Breast epithelium (tissue), 4 donors: ENCODE measurements around the gene GPR17. TPM values are rescaled to one million over a fixed set of nuclear protein-coding genes. Genes with fewer than 3 reads are reported as not detected.

Source experiments
- DNase-seq, 2 donors: peaks; one replicate each; pipeline ENCODE4 v3.0.0-alpha.2; 2019; ENCODE audit warnings: low spot score in 2 of 2
- H3K27ac ChIP-seq, 2 donors: fragments of 200-600 bp; sonication (generic) in 1 of 2; one replicate each; pipeline ENCODE4 v1.5.1; 2016 to 2019; ENCODE audit warnings: mild to moderate bottlenecking in 1 of 2
- H3K27me3 ChIP-seq, 2 donors: fragments of 200-600 bp; sonication (generic) in 1 of 2; one replicate each; pipeline versions ENCODE4 v1.5.1 to v1.6.0; 2017 to 2019; ENCODE audit warnings: control low read depth in 1 of 2, mild to moderate bottlenecking in 1 of 2
- H3K36me3 ChIP-seq: fragments of 200-600 bp; one replicate; pipeline ENCODE4 v1.5.1; 2019
- H3K4me1 ChIP-seq, 2 donors: fragments of 200-600 bp; sonication (generic); one replicate each; pipeline ENCODE4 v1.5.1; 2016 to 2019; ENCODE audit warnings: control low read depth in 1 of 2
- H3K4me3 ChIP-seq, 3 donors: fragments of 200-600 bp; sonication (generic); 1 replicate in 2 of 3; 2 replicates in 1 of 3; pipeline ENCODE4 v1.5.1; 2016 to 2019; ENCODE audit warnings: mild to moderate bottlenecking in 3 of 3, moderate library complexity in 2 of 3
- H3K9me3 ChIP-seq, 2 donors: fragments of 200-600 bp; sonication (generic) in 1 of 2; one replicate each; pipeline ENCODE4 v1.5.1; 2016 to 2019; ENCODE audit warnings: control low read depth in 1 of 2
- POLR2A ChIP-seq: fragments of 450-650 bp; IDR thresholded peaks from one replicate; pipeline ENCODE4 v1.6.1; 2016; ENCODE audit warnings: antibody characterized with exemption, mild to moderate bottlenecking, moderate library complexity
- POLR2AphosphoS5 ChIP-seq, 3 donors: sonication (generic); formaldehyde crosslinking; IDR thresholded peaks; one replicate each; pipeline ENCODE4 v1.6.1; 2017; ENCODE audit warnings: antibody characterized with exemption in 3 of 3
- intact Hi-C: fragments of 100-400 bp; cut with DNase I; formaldehyde crosslinking; loops from one replicate; pipeline ENCODE4 v1.15.1; 2023; ENCODE audit warnings: low total_unique reads
- total RNA-seq, 3 donors: library from RNA; depleted of rRNA; stranded (reverse); fragments of >200 nt; gene quantifications; one replicate each; pipeline ENCODE4 v1.1.0, GENCODE V29; 2016
- TF ChIP-seq, protein P1 (sequence below), 3 donors: fragments of 450-650 bp; IDR thresholded peaks; one replicate each; pipeline ENCODE4 v1.5.1; 2016 to 2017; ENCODE audit warnings: antibody characterized with exemption in 3 of 3, mild to moderate bottlenecking in 3 of 3, moderate library complexity in 3 of 3

The GPR17 gene
- total RNA-seq, 3 donors from 2014 or later: not detected

DNA sequence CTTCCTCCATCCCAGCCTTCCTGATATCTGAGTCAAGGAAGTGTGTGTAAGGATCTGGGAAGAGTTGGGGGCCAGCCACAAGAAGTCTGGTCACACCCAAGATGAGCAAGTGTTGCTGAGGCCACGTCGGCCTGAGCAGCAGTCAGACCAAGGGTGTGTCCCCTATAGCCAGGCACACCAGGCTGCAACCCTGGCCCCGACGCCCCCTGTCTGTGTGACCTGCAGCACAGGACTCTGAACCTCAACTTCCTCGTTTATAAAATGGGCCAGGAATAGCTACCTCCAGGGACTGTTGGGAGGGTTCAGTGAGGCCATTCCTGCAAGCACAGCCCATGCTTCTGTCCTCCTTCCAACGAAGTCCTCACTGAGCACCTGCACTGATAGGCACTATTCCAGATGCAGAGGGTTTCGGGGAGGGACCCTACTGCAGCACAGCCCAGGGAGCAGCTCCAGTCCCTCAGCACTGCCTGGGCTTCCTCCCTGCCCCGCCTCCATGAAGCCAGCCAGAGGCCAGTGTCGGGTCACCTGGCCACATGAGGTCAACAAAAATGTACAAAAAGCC is 16.1 kb downstream of the GPR17 start:
- Histone ChIP-seq H3K27me3 (no peaks in the 10 kb centered on the region), H3K4me1 (peaks cover 0 to 6% of the 10 kb centered on the region in 2 donors), H3K27ac (peak overlapping the region; percentile 1 to 55), H3K4me3 (no peak overlapping the region), H3K36me3 (no peaks in the 10 kb centered on the region), H3K9me3 (no peaks in the 10 kb centered on the region)
- TF ChIP-seq, protein P1, sequence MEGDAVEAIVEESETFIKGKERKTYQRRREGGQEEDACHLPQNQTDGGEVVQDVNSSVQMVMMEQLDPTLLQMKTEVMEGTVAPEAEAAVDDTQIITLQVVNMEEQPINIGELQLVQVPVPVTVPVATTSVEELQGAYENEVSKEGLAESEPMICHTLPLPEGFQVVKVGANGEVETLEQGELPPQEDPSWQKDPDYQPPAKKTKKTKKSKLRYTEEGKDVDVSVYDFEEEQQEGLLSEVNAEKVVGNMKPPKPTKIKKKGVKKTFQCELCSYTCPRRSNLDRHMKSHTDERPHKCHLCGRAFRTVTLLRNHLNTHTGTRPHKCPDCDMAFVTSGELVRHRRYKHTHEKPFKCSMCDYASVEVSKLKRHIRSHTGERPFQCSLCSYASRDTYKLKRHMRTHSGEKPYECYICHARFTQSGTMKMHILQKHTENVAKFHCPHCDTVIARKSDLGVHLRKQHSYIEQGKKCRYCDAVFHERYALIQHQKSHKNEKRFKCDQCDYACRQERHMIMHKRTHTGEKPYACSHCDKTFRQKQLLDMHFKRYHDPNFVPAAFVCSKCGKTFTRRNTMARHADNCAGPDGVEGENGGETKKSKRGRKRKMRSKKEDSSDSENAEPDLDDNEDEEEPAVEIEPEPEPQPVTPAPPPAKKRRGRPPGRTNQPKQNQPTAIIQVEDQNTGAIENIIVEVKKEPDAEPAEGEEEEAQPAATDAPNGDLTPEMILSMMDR (IDR thresholded peaks at IDR 0.05): no peak
- no peak for TF ChIP-seq POLR2A
- no peak for TF ChIP-seq POLR2AphosphoS5 (IDR thresholded peaks at IDR 0.05)
- intact Hi-C loops: no loop called here
- peak in 1 of 2 donors; percentile 37 for DNase-seq

DNA sequence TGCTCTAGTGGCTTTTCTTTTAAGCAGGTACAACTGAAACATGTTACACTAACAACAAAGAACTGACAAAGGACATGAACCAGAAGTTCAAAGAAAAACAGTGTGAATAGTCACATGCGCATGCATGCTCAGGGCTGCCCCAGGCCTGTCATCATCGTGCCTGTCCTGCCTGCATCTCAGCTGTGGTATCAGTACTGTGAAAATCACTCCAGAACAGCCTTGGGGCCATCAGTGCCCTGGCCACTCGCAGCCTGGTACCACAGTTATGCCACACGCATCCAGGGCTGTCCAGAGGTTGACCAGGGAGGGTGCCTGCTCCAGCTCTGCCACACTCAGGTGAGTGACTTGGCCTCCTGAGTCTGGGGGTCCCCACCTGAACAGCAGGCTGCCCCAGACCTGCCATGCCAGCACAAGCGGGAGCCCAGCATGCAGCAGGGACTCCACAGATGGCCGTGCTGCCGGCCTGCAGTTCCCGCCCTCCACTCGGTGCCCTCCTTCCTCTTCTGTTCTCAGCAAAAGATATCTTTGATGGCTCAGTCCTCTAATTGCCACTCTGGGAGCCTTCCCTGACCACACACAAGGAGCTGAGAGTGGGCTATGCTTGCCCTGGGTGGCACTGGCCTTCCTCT is 17.1 kb downstream of the GPR17 start:
- Histone ChIP-seq H3K27me3 (no peaks in the 10 kb centered on the region), H3K36me3 (no peaks in the 10 kb centered on the region), H3K27ac (peak overlapping the region in 1 of 2 donors; percentile 68), H3K4me3 (peak overlapping the region in 1 of 3 donors; percentile 66), H3K9me3 (no peaks in the 10 kb centered on the region), H3K4me1 (peaks cover 0 to 6% of the 10 kb centered on the region in 2 donors)
- peak in 1 of 2 donors; percentile 33 for DNase-seq
- intact Hi-C loops: no loop called here
- TF ChIP-seq POLR2A: no peak
- TF ChIP-seq, protein P1 (IDR thresholded peaks at IDR 0.05): no peak
- TF ChIP-seq POLR2AphosphoS5 (IDR thresholded peaks at IDR 0.05): no peak

- DNase-seq: peak in 1 of 2 donors; percentile 45
- TF ChIP-seq POLR2AphosphoS5 (IDR thresholded peaks at IDR 0.05): no peak
- TF ChIP-seq POLR2A: no peak
- TF ChIP-seq, protein P1 (IDR thresholded peaks at IDR 0.05): no peak
- peak overlapping the region in 1 of 2 donors; percentile 68 for H3K27ac ChIP-seq
These were observed 17.7 kb downstream of the GPR17 start for GRCh38 chr2:127663566-127664064.

GRCh38 chr2:127664065-127664894 is 18.3 kb downstream of the GPR17 start:
- Histone ChIP-seq H3K27ac (peak overlapping the region; percentile 40 to 73), H3K27me3 (no peaks in the 10 kb centered on the region), H3K4me3 (peak overlapping the region; percentile 31 to 66 (median 32)), H3K36me3 (no peaks in the 10 kb centered on the region), H3K9me3 (no peaks in the 10 kb centered on the region), H3K4me1 (peaks cover 0 to 6% of the 10 kb centered on the region in 2 donors)
- DNase-seq: peak in 1 of 2 donors; percentile 47
- intact Hi-C loops: no loop called here
- TF ChIP-seq POLR2A: no peak
- TF ChIP-seq POLR2AphosphoS5 (IDR thresholded peaks at IDR 0.05): no peak
- TF ChIP-seq, protein P1 (IDR thresholded peaks at IDR 0.05): no peak

More at GRCh38 chr2:127663566-127664064, 17.7 kb downstream of the GPR17 start:
- H3K9me3 ChIP-seq: no peaks in the 10 kb centered on the region
- peaks cover 0 to 6% of the 10 kb centered on the region in 2 donors for H3K4me1 ChIP-seq
- no peaks in the 10 kb centered on the region for H3K27me3 ChIP-seq
- H3K36me3 ChIP-seq: no peaks in the 10 kb centered on the region
- intact Hi-C loops: no loop called here
- H3K4me3 ChIP-seq: peak overlapping the region; percentile 31 to 66 (median 32)
